GM20431 (cell line): Measurements from ENCODE around the gene TVP23A.

ENCODE experiments used
- in situ Hi-C: fragments of 300-500 bp; cut with MseI, MboI; formaldehyde crosslinking; loops from one replicate; pipeline ENCODE4 v1.15.0; 2020; ENCODE audit warnings: low sequenced_read_pairs; ENCODE audit not compliant: unreplicated experiment

TVP23A gene

DNA sequence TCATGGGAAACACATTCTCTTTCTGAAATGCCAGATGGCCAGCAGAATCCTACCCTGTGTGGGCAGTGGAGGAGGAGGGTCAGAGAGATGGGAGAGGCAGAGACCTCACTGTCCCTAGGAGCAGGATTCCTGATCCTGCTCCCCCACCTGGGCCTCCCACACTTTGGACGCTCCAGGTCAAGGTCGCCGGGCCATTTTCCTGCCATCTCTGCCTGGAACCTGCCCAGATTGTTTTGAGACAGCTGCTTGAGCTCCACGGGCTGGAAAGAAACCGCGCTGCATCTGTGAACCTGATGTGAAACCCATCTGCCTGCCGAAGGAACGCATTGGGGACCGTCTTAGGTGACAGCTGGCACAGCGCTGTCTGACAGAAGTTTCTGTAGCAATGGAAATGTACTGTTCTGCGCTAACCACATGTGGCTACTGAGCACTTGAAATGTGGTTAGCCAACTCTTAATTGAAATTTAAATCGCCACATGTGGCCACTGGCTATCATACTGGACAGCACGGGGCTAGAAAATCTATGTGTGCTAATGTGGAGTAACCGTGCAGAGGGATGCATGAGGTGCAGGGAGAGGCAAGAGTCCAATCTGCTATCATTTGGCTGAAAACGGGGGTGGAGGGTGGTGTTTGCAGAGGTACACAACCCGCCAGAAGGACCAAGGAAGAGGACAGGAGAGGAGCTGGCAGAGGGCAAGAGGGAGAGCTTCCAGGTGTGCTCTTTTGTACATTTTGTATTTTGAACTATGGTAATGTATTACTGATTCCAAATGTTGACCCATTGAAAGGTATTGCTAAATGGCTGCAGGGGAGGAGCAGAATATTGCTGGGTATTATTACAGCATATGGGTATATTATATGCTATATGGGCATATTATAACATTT is 90.3 kb downstream of the TVP23A start:
- in situ Hi-C loops, result loop anchor here (25.0 kb wide), 1 partner anchor 466 kb away; no protein-coding TSS in a partner anchor
